ENCODE results near the gene CT55. TPM values are rescaled to one million over a fixed set of nuclear protein-coding genes. Genes with fewer than 3 reads are reported as not detected.
"Not testable (repeated sequence)": the region's sequence is repeated elsewhere in the genome, so short reads cannot be mapped to it uniquely, and the experiment has no call there.

Gene CT55
- total and polyA plus RNA-seq, 2 donors from 2014 or later: not detected

GRCh38 chrX:135178636-135179035 lies 7.4 kb upstream of the CT55 start:
- Histone ChIP-seq H3K4me1 (ENCODE audit: control insufficient read depth in 2 of 3, insufficient read depth in 2 of 3, low read depth in 1 of 3, low read length in 3 of 3) (no peaks in the 10 kb centered on the region), H3K9ac (ENCODE audit: low read length in 3 of 3) (no peak overlapping the region), H3K27ac (ENCODE audit: low read depth in 2 of 2, low read length in 2 of 2) (no peak overlapping the region), H3K9me3 (ENCODE audit: control insufficient read depth in 2 of 3, insufficient read depth in 1 of 3, low read length in 3 of 3) (no peaks in the 10 kb centered on the region), H3K4me3 (ENCODE audit: low read length in 3 of 3) (no peak overlapping the region), H3K36me3 (ENCODE audit: control insufficient read depth in 2 of 3, insufficient read depth in 3 of 3, low read length in 3 of 3) (no peaks in the 10 kb centered on the region), H3K27me3 (ENCODE audit: control insufficient read depth, insufficient read depth, low read length) (peaks cover 3% of the 10 kb centered on the region)
- DNase-seq (no peak), FAIRE-seq (no peak)
- TF ChIP-seq CTCF (IDR thresholded peaks at IDR 0.05; ENCODE audit: borderline replicate concordance, extremely low read depth, insufficient read depth): no peak
- intact Hi-C loops (cut with DNase I): no loop called here

GRCh38 chrX:135170468-135170867 lies 730 bp downstream of the CT55 start:
- Histone ChIP-seq H3K36me3 (ENCODE audit: control insufficient read depth in 2 of 3, insufficient read depth in 3 of 3, low read length in 3 of 3) (no peaks in the 10 kb centered on the region), H3K27me3 (ENCODE audit: control insufficient read depth, insufficient read depth, low read length) (no peaks in the 10 kb centered on the region), H3K4me1 (ENCODE audit: control insufficient read depth in 2 of 3, insufficient read depth in 2 of 3, low read depth in 1 of 3, low read length in 3 of 3) (no peaks in the 10 kb centered on the region), H3K9ac (ENCODE audit: low read length in 3 of 3) (no peak overlapping the region), H3K4me3 (ENCODE audit: low read length in 3 of 3) (no peak overlapping the region), H3K9me3 (ENCODE audit: control insufficient read depth in 2 of 3, insufficient read depth in 1 of 3, low read length in 3 of 3) (no peaks in the 10 kb centered on the region), H3K27ac (ENCODE audit: low read depth in 2 of 2, low read length in 2 of 2) (no peak overlapping the region)
- no peak for TF ChIP-seq CTCF (IDR thresholded peaks at IDR 0.05; ENCODE audit: borderline replicate concordance, extremely low read depth, insufficient read depth)
- FAIRE-seq (no peak), DNase-seq (no peak)
- intact Hi-C loops (cut with DNase I): no loop called here

GRCh38 chrX:135169534-135169933 lies 1.7 kb downstream of the CT55 start:
- H3K9ac ChIP-seq (ENCODE audit: low read length in 3 of 3); H3K27me3 ChIP-seq (ENCODE audit: control insufficient read depth, insufficient read depth, low read length); H3K9me3 ChIP-seq (ENCODE audit: control insufficient read depth in 2 of 3, insufficient read depth in 1 of 3, low read length in 3 of 3); H3K4me1 ChIP-seq (ENCODE audit: control insufficient read depth in 2 of 3, insufficient read depth in 2 of 3, low read depth in 1 of 3, low read length in 3 of 3); FAIRE-seq; H3K36me3 ChIP-seq (ENCODE audit: control insufficient read depth in 2 of 3, insufficient read depth in 3 of 3, low read length in 3 of 3); H3K27ac ChIP-seq (ENCODE audit: low read depth in 2 of 2, low read length in 2 of 2); H3K4me3 ChIP-seq (ENCODE audit: low read length in 3 of 3); intact Hi-C loops (cut with DNase I); DNase-seq: not testable (repeated sequence)

GRCh38 chrX:135168486-135168885 lies 2.7 kb downstream of the CT55 start:
- Histone ChIP-seq H3K9me3 (ENCODE audit: control insufficient read depth in 2 of 3, insufficient read depth in 1 of 3, low read length in 3 of 3) (no peaks in the 10 kb centered on the region), H3K4me1 (ENCODE audit: control insufficient read depth in 2 of 3, insufficient read depth in 2 of 3, low read depth in 1 of 3, low read length in 3 of 3) (no peaks in the 10 kb centered on the region), H3K4me3 (ENCODE audit: low read length in 3 of 3) (no peak overlapping the region), H3K9ac (ENCODE audit: low read length in 3 of 3) (no peak overlapping the region), H3K27ac (ENCODE audit: low read depth in 2 of 2, low read length in 2 of 2) (no peak overlapping the region), H3K36me3 (ENCODE audit: control insufficient read depth in 2 of 3, insufficient read depth in 3 of 3, low read length in 3 of 3) (no peaks in the 10 kb centered on the region), H3K27me3 (ENCODE audit: control insufficient read depth, insufficient read depth, low read length) (no peaks in the 10 kb centered on the region)
- FAIRE-seq (no peak), DNase-seq (no peak)
- intact Hi-C loops (cut with DNase I): no loop called here
- TF ChIP-seq CTCF (IDR thresholded peaks at IDR 0.05; ENCODE audit: borderline replicate concordance, extremely low read depth, insufficient read depth): no peak

GRCh38 chrX:135154688-135155087 lies 16.5 kb downstream of the CT55 start:
- H3K27me3 ChIP-seq (ENCODE audit: control insufficient read depth, insufficient read depth, low read length); intact Hi-C loops (cut with DNase I); H3K9ac ChIP-seq (ENCODE audit: low read length in 3 of 3); H3K4me3 ChIP-seq (ENCODE audit: low read length in 3 of 3); H3K4me1 ChIP-seq (ENCODE audit: control insufficient read depth in 2 of 3, insufficient read depth in 2 of 3, low read depth in 1 of 3, low read length in 3 of 3); H3K36me3 ChIP-seq (ENCODE audit: control insufficient read depth in 2 of 3, insufficient read depth in 3 of 3, low read length in 3 of 3); DNase-seq; H3K27ac ChIP-seq (ENCODE audit: low read depth in 2 of 2, low read length in 2 of 2); H3K9me3 ChIP-seq (ENCODE audit: control insufficient read depth in 2 of 3, insufficient read depth in 1 of 3, low read length in 3 of 3); FAIRE-seq: not testable (repeated sequence)

GRCh38 chrX:135126145-135126544 lies 45.1 kb downstream of the CT55 start:
- DNase-seq; FAIRE-seq; H3K4me1 ChIP-seq (ENCODE audit: control insufficient read depth in 2 of 3, insufficient read depth in 2 of 3, low read depth in 1 of 3, low read length in 3 of 3); H3K4me3 ChIP-seq (ENCODE audit: low read length in 3 of 3); H3K27me3 ChIP-seq (ENCODE audit: control insufficient read depth, insufficient read depth, low read length); H3K9ac ChIP-seq (ENCODE audit: low read length in 3 of 3); intact Hi-C loops (cut with DNase I); H3K9me3 ChIP-seq (ENCODE audit: control insufficient read depth in 2 of 3, insufficient read depth in 1 of 3, low read length in 3 of 3); H3K36me3 ChIP-seq (ENCODE audit: control insufficient read depth in 2 of 3, insufficient read depth in 3 of 3, low read length in 3 of 3); H3K27ac ChIP-seq (ENCODE audit: low read depth in 2 of 2, low read length in 2 of 2): not testable (repeated sequence)

All from kidney (tissue), 14 donors.